K562 (cell line): ENCODE data around the gene PTBP3. TPM values are rescaled to one million over a fixed set of nuclear protein-coding genes. Genes with fewer than 3 reads are reported as not detected.
A peak's percentile ranks its signal among the peaks of the same experiment; 100 is the strongest.

ENCODE experiments used
- CCNT2 ChIP-seq: IDR thresholded peaks from 2 replicates; pipeline ENCODE4 v1.6.1; 2011; ENCODE audit warnings: borderline replicate concordance, low read depth, mild to moderate bottlenecking, moderate library complexity, mixed read lengths, low read length; ENCODE audit not compliant: insufficient read length; ENCODE audit errors: extremely low read depth
- HMG20B ChIP-seq: fragments of 250-450 bp; sonication (Bioruptor Pico); IDR thresholded peaks from 2 replicates; pipeline ENCODE4 v1.5.0; 2021; ENCODE audit warnings: mild to moderate bottlenecking
- NFIC ChIP-seq: fragments of 450-650 bp; IDR thresholded peaks from 2 replicates; pipeline ENCODE4 v1.6.1; 2017; ENCODE audit warnings: mild to moderate bottlenecking, inconsistent platforms
- NUFIP1 ChIP-seq: fragments of 450-650 bp; IDR thresholded peaks from 2 replicates; pipeline ENCODE4 v1.6.1; 2018; ENCODE audit not compliant: partially characterized antibody
- PCBP1 ChIP-seq: fragments of 200-400 bp; formaldehyde crosslinking; IDR thresholded peaks from 2 replicates; pipeline ENCODE4 v1.6.1; 2018; ENCODE audit warnings: mild to moderate bottlenecking, low read depth, low read length; ENCODE audit not compliant: poor library complexity, severe bottlenecking
- POLR2B ChIP-seq: fragments of 450-650 bp; IDR thresholded peaks from 2 replicates; pipeline ENCODE4 v1.6.1; 2018; ENCODE audit warnings: low read depth; ENCODE audit not compliant: partially characterized antibody
- RERE ChIP-seq: sonication (generic); formaldehyde crosslinking; IDR thresholded peaks from 2 replicates; pipeline ENCODE4 v1.8.0; 2023; ENCODE audit warnings: missing genetic modification reagents, mild to moderate bottlenecking, borderline replicate concordance
- SIN3A ChIP-seq, 2 experiments: fragments of 150-350 bp in 1 of 2; IDR thresholded peaks; 2 replicates each; pipeline ENCODE4 v1.6.1; 2011 to 2016; ENCODE audit warnings: borderline replicate concordance in 2 of 2, low read depth in 2 of 2, low read length in 2 of 2, mild to moderate bottlenecking in 2 of 2, moderate library complexity in 2 of 2; ENCODE audit not compliant: control insufficient read depth in 1 of 2
- ZNF197 ChIP-seq: fragments of 200-800 bp; sonication (Bioruptor generic); IDR thresholded peaks from 2 replicates; pipeline ENCODE4 v1.6.1; 2016; ENCODE audit warnings: low read depth, missing genetic modification characterization, missing compliant biosample characterization
- ZNF395 ChIP-seq: fragments of 200-800 bp; sonication (Bioruptor generic); IDR thresholded peaks from 2 replicates; pipeline ENCODE4 v1.6.1; 2017; ENCODE audit warnings: missing genetic modification characterization, missing compliant biosample characterization
- polyA plus RNA-seq, 8 experiments: library from polyadenylated mRNA; depleted of rRNA in 4 of 8; stranded (reverse) in 5 of 8; unstranded in 3 of 8; fragments of >200 nt; fragmentation: Nextera tagmentation in 2 of 8; fragmentation: Illumina TruSeq in 1 of 8; extraction: Ambion mirVana in 2 of 8; extraction: Trizol in 1 of 8; gene quantifications; 2 replicates each; pipeline versions ENCODE4 v1.2.1 to v1.2.3, GENCODE V29; 2011 to 2014; ENCODE audit warnings: inconsistent platforms in 1 of 8, missing spikeins in 1 of 8
- total RNA-seq, 7 experiments: library from RNA; depleted of rRNA in 6 of 7; stranded (reverse); fragments of >200 nt in 6 of 7; fragmentation: Illumina TruSeq in 2 of 7; extraction: Trizol in 2 of 7; gene quantifications; 2 replicates each; pipeline versions ENCODE4 v1.2.1 to v1.2.3, GENCODE V29; 2011 to 2021; ENCODE audit warnings: low replicate concordance in 1 of 7
- TF ChIP-seq, protein P1 (sequence below): fragments of 450-650 bp; IDR thresholded peaks from 2 replicates; pipeline ENCODE4 v1.6.1; 2018; ENCODE audit not compliant: partially characterized antibody
- TF ChIP-seq, protein P2 (sequence below): fragments of 450-650 bp; IDR thresholded peaks from 2 replicates; pipeline ENCODE4 v1.6.1; 2016; ENCODE audit warnings: low read depth, mild to moderate bottlenecking, moderate library complexity
- TF ChIP-seq, protein P3 (sequence below), 2 experiments: fragments of 250-450 bp in 1 of 2; fragments of 450-650 bp in 1 of 2; sonication (Bioruptor Pico) in 1 of 2; IDR thresholded peaks; 2 replicates each; pipeline versions ENCODE4 v1.6.1 to v1.8.0; 2016 to 2021; ENCODE audit warnings: mild to moderate bottlenecking in 2 of 2, moderate library complexity in 2 of 2, missing compliant biosample characterization in 1 of 2, missing genetic modification characterization in 1 of 2

The PTBP3 gene
- total and polyA plus RNA-seq, 9 of the 15 experiments (the other 6 are each of a cell fraction or from before 2014, with no cell fraction given), result 22.4 to 132 (median 68.0) TPM

DNA sequence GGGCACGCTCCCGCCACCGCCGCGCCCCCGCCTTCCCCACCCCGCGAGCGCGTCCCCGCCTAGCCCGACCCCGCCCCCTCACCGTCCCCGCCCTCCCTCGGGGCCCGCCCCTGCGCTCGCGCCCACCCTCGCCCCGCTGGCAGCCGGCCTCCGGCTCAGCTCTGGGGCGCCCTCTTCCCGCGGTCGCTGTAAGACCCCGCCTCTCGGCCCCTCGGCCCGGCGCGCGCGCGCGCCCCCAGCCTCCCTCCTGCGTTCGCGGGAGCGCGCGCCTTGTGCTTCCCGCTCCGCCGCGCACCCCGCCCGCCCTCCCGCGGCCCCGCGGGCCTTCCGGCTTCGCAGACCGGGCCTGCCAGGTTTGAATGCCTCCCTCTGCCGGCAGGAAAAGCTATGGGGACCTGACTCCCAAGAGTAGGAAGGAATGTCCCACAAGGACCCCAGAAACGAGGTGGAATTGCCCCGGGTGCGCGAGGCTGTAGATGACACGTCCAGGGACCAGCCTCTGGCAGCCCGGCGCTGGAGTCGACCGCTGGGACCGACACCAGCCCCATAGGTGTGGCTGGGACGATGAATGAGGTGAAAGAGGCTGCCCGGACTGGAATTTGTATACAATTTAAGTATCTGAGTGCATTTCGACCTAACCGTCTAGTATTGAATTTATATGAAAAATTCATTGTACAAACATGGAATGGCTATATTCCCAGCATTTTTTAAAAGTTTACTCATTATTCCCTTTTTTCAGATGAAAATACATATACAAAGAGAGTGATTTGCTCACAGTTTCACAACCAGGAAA is 416 bp upstream of the PTBP3 start (continued):
- TF ChIP-seq, protein P1, sequence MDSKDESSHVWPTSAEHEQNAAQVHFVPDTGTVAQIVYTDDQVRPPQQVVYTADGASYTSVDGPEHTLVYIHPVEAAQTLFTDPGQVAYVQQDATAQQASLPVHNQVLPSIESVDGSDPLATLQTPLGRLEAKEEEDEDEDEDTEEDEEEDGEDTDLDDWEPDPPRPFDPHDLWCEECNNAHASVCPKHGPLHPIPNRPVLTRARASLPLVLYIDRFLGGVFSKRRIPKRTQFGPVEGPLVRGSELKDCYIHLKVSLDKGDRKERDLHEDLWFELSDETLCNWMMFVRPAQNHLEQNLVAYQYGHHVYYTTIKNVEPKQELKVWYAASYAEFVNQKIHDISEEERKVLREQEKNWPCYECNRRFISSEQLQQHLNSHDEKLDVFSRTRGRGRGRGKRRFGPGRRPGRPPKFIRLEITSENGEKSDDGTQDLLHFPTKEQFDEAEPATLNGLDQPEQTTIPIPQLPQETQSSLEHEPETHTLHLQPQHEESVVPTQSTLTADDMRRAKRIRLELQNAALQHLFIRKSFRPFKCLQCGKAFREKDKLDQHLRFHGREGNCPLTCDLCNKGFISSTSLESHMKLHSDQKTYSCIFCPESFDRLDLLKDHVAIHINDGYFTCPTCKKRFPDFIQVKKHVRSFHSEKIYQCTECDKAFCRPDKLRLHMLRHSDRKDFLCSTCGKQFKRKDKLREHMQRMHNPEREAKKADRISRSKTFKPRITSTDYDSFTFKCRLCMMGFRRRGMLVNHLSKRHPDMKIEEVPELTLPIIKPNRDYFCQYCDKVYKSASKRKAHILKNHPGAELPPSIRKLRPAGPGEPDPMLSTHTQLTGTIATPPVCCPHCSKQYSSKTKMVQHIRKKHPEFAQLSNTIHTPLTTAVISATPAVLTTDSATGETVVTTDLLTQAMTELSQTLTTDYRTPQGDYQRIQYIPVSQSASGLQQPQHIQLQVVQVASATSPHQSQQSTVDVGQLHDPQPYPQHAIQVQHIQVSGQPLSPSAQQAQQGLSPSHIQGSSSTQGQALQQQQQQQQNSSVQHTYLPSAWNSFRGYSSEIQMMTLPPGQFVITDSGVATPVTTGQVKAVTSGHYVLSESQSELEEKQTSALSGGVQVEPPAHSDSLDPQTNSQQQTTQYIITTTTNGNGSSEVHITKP, result peak; percentile 64
- TF ChIP-seq POLR2B (peak; percentile 44), ZNF395 (CRISPR knock-in tag) (peak; percentile 89), RERE (CRISPR knock-in tag) (no peak), NFIC (0 out of 2 replicates have a peak, but pooled peaks have one; percentile 22), NUFIP1 (no peak), ZNF197 (peak; percentile 94), CCNT2 (peak; percentile 11), PCBP1 (no peak), HMG20B (CRISPR knock-in tag) (no peak), SIN3A (IDR thresholded peaks at IDR 0.05; ENCODE audit: borderline replicate concordance in 2 of 2, control insufficient read depth in 1 of 2, low read depth in 2 of 2, low read length in 2 of 2) (no peak)
- TF ChIP-seq, protein P2, sequence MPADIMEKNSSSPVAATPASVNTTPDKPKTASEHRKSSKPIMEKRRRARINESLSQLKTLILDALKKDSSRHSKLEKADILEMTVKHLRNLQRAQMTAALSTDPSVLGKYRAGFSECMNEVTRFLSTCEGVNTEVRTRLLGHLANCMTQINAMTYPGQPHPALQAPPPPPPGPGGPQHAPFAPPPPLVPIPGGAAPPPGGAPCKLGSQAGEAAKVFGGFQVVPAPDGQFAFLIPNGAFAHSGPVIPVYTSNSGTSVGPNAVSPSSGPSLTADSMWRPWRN, result no peak
- TF ChIP-seq, protein P3, sequence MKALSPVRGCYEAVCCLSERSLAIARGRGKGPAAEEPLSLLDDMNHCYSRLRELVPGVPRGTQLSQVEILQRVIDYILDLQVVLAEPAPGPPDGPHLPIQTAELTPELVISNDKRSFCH (CRISPR knock-in tag; IDR thresholded peaks at IDR 0.05), result no peak
- TF ChIP-seq, protein P3 (tag; IDR thresholded peaks at IDR 0.05), result no peak
